NCI-H146 treated with DMSO at 0.1 percent for 48 hours (cell line): ENCODE data around the gene ANKRD55.
"Not testable (repeated sequence)": the region's sequence is repeated elsewhere in the genome, so short reads cannot be mapped to it uniquely, and the experiment has no call there.

Source experiments
- DNase-seq: peaks from one replicate; lab custom pipeline; 2025; ENCODE audit not compliant: unreplicated experiment; lab: John Stamatoyannopoulos, UW

Gene ANKRD55

DNA sequence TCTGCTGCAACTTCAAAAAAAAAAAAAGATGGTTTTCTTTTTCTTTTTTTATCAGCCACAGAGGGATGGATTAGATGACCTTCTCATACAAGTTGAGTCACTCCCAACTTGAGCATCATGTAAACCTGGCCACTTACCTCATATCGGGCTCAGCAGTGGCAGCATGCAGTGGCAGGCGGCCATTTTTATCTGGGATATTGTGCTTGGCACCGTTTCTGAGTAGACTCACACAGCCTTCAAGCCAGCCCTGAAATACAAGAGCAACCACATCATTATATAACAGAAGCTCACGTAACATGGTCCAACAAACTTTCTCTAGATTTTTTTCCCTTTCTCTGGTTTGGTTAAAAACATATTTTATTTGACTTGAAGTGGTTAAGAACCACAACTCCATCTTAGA, 62.6 kb downstream of the ANKRD55 start:
- DNase-seq: no peak

DNA sequence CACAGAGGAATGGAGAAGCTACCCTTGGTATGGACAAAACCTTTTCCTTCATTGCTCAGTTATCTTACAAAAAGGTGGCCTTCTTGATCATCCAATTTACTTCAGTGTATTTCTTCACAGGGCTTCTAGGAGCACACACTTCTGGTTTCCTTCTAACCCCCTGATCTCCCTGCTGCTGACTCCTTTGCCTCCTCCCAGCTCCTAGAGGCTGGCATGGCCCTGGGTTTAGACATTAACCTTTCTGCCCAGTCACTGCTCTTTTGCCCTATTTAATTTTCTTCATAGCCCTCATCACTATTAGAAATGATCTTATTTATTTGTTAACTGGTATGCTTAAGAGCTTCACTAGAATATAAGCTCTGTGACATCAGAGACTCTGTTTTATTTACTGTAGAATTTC, 63.2 kb downstream of the ANKRD55 start:
- no peak for DNase-seq

DNA sequence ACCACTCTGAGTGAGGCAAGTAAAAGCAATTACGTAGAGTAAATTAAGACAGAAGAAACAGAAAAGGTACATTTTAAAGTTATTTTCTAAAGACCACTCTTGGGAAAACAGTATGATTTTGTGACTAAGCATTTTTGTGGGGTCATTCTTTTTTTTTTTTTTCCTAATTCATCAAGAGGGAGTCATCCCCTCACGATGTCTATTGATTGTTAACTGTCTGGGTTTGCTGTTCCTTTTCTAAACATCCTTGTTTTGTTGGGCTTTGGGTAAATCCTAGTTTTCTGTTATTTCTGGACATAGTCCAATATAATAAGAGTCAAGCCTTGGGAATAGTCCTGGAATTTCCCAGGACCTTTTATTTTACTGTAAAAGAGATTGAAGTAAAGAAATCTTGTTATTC, 63.8 kb downstream of the ANKRD55 start:
- no peak for DNase-seq

DNA sequence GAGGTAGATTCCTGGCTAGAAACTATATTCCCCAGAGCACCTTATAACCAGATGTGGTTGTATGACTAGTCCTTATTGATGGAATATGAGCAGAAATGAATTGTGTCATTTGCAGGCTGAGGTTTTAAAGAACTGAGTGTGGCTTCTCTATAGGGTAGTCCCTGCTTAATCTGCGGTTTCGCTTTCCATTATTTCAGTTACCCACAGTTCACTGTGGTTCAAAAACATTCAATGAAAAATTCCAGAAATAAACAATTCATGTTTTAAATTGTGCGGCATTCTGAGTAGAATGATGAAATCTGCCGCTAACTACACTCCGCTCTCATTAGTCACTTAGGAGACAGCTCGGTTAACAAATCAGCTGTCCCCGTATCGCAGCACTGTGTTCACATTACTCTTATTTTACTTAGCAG, 65.1 kb downstream of the ANKRD55 start:
- DNase-seq: no peak

DNA sequence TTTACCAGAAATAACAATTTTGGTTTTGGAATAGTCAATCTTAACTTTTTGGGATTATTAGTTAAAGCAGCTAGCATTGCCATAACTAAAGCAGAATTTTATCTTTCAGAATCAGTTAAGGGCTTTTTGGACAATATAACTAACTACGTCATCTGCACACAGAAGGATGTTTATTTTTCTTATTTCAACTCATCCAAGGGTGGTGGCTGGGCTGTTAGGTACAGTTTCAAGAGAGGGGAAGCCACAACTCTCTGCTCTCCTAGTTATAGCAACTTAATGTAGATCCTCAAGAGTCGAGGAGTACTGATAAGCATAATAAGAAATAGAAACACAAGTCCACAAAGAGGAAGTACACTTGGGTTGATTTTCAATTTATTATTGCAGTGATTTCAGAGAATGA, 65.6 kb downstream of the ANKRD55 start:
- DNase-seq: no peak

DNA sequence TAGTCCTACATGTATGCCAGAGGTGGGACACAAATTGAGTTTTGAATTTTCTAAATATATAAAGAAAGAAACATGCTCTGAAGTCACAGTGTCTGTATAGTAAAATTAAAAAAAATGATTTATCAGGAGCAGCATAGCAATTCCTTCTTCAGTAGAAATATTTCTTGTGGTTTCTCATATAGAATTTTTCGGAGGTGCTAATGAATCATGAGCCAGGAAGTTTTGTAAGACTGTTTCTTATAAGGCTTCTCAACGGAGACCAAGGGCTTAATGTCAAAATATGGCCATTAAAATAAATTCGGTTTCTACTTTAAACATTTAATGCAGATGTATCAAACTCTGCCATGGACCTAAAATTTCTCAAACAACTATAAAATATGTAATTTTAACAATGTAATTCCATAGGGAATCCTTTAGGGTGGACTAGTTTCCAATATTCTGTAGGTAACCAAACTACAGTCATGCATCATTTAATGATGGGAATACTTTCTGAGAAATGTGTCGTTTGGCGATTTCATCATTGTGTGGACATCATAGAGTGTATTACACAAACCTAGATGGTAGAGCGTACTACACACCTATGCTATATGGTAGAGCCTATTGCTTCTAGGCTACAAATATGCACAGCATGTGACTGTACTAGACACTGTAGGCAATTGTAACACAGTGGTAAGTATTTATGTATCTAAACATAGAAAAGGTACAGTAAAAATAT, 66.3 kb downstream of the ANKRD55 start:
- DNase-seq: no peak

GRCh38 chr5:56164376-56164775, 68.8 kb downstream of the ANKRD55 start:
- no peak for DNase-seq

- DNase-seq: no peak
Observed at GRCh38 chr5:56161927-56162326, 71.2 kb downstream of the ANKRD55 start.

DNA sequence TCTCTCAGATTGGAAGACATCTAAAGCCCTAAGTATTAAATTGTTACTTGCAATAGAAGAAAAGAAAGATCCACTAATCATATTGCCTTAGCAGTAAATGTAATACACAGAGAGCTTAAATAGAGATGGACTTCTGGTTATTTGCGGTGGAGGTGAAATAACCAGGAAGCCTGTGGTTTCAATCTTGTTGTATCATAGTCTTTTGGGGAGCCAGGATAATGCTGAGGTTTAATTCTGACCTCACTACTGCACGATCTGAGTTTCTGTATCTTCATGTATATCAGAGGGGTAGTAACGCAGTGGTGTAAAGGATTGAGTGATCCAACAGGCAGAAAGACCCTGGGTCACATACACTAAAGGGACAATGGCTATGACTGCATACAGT, 71.7 kb downstream of the ANKRD55 start:
- no peak for DNase-seq

DNA sequence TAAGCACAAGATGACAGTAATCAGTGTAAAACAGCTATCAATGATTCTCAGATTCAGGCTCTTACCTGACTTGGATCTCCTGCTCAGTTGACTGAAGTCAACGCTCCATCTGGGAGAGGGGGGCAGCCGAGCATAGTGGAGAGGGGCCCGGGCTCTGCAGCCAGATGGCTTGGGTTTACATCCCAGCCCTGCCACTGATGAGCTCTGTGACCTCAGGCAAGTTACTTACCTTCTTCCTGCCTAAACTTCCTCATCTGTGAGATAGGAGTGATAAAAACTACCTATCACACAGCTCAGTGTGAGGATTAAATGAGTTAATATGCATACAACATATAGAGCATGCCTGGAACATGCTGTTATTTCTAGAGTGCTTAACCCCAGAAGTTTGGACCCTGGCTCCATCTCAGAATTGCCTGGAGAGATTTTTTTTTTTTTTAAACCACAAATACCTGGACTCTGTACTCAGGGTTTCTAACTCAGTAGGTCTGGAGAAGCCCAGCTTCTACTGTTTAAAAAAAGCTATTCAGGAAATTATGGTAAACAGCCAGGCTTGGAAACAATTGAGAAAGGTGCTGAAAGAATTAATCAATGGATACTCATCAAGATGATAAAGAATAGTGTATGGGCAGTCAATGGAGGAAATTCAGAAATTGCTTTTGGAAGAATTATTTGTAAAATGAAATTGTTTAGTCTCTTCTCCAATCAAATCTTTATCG, 72.2 kb downstream of the ANKRD55 start:
- no peak for DNase-seq

DNA sequence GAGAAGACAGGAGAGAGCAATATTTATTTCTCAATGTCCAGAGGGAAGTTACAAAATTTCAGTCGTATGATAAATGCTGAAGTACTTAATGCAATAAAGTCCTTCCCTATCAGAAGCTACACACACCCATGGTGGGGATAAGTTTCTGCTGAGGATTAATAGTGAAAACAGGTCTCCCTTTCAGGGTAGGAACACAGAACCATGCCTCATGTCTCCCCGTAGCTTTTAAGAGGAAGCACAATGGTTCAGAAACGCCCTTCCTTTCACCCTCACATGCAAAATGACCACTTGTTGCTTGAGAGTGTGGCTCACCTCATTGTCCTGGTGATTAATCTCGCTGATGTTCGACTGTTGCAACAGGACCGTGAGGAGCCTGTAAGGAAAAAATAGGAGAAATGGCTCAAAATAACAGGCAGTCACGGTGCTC, 73.6 kb downstream of the ANKRD55 start:
- DNase-seq: no peak

DNA sequence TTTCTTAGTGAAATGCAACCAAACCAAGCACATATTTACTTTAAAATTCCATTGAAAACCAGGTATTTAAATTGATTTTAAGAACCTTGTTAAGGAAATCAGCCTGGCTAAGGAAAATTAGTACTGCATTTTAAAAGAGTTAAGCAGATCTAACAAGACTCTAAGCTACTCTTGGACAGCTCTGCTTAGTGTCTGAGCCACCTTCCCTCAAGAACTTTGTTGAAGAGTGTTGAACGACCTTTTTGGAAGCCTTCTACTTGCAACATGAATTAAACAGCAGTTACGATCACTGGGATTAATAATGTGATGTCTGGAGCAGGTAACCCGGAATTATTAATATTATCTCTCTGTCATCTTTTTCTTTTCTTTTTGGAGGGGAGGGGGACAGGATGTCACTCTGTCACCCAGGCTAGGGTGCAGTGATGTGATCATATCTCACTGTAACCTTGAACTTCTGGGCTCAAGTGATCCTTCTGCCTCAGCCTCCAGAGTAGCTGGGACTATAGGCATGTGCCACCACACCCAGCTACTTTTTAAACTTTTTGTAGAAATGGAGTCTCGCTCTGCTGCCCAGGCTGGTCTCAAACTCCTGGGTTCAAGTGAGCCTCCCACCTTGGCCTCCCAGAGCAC, 74.7 kb downstream of the ANKRD55 start:
- DNase-seq: no peak

- DNase-seq: not testable (repeated sequence)
Observed at GRCh38 chr5:56157191-56157621, 75.9 kb downstream of the ANKRD55 start.

DNA sequence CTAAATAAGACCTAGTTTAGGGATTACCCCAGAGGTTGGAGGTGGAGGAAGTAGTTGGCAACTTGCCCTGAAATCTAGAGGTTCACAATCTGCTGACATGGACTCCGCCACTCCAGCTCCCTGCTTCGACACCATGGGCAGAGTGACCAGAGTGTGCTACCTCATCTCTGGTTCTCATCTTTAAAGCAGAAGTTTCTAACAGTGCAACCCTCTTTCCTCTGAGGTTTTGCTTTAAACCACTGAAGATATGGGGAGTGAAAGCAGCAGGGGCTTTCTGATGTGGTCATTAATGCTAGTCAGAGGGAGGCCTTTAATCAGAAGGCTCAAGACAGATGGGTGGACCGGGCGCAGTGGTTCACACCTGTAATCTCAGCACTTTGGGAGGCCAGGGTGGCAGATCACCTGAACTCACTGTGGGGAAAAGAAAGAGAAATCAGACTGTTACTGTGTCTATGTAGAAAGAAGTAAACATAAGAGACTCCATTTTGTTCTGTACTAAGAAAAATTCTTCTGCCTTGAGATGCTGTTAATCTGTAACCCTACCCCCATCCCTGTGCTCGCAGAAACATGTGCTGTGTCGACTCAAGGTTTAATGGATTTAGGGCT, 76.4 kb downstream of the ANKRD55 start:
- not testable (repeated sequence) for DNase-seq

GRCh38 chr5:56155992-56156584, 77.0 kb downstream of the ANKRD55 start:
- DNase-seq: no peak

- DNase-seq: no peak
Observed at GRCh38 chr5:56154732-56155484, 78.2 kb downstream of the ANKRD55 start.

GRCh38 chr5:56152437-56152836, 80.7 kb downstream of the ANKRD55 start:
- DNase-seq: no peak

DNA sequence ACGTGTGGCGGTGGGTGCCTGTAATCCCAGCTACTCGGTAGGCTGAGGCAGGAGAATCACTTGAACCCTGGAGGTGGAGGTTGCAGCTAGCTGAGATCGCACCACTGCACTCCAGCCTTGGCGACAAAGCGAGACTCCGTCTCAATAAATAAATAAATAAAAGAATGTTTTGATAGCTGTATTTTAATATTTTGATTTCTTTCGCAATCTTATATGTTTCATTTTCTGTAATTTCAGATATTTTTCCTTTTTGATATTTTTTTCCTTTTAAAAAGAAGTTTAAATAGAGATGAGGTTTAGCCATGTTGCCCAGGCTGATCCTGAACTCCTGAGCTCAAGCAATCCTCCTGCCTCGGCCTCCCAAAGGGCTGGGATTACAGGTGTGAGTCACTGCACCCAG, 82.4 kb downstream of the ANKRD55 start:
- not testable (repeated sequence) for DNase-seq

GRCh38 chr5:56148453-56148971, 84.6 kb downstream of the ANKRD55 start:
- no peak for DNase-seq

- no peak for DNase-seq
Observed at GRCh38 chr5:56147659-56148230, 85.4 kb downstream of the ANKRD55 start.
